Loucy (cell line): ENCODE data around the gene TIMM50.

ENCODE experiments used
- EZH2phosphoT487 ChIP-seq: fragments of 200-600 bp; IDR thresholded peaks from 2 replicates; pipeline ENCODE4 v1.6.1; 2018; ENCODE audit warnings: antibody characterized with exemption, mild to moderate bottlenecking, moderate library complexity, borderline replicate concordance
- TF ChIP-seq, protein P1 (sequence below): fragments of 200-600 bp; sonication (generic); conservative IDR thresholded peaks from 2 replicates; pipeline ENCODE4 v1.5.1; 2014; ENCODE audit warnings: mild to moderate bottlenecking, antibody characterized with exemption, low read length

- TF ChIP-seq, protein P1, sequence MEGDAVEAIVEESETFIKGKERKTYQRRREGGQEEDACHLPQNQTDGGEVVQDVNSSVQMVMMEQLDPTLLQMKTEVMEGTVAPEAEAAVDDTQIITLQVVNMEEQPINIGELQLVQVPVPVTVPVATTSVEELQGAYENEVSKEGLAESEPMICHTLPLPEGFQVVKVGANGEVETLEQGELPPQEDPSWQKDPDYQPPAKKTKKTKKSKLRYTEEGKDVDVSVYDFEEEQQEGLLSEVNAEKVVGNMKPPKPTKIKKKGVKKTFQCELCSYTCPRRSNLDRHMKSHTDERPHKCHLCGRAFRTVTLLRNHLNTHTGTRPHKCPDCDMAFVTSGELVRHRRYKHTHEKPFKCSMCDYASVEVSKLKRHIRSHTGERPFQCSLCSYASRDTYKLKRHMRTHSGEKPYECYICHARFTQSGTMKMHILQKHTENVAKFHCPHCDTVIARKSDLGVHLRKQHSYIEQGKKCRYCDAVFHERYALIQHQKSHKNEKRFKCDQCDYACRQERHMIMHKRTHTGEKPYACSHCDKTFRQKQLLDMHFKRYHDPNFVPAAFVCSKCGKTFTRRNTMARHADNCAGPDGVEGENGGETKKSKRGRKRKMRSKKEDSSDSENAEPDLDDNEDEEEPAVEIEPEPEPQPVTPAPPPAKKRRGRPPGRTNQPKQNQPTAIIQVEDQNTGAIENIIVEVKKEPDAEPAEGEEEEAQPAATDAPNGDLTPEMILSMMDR, result no peak
- no peak for TF ChIP-seq EZH2phosphoT487
These were observed 37.8 kb downstream of the TIMM50 start for GRCh38 chr19:39518458-39518857.
